IMR-90 (cell line): ENCODE data around the gene ONECUT2. TPM values are rescaled to one million over a fixed set of nuclear protein-coding genes. Genes with fewer than 3 reads are reported as not detected.
A peak's percentile ranks its signal among the peaks of the same experiment; 100 is the strongest.

Experiments used
- ATAC-seq: fragments of 200-7000 bp; cut with Tn5 transposase; 2 replicates; pipeline ENCODE4 v1.9.1; 2020; ENCODE audit warnings: low read depth, mild to moderate bottlenecking, moderate library complexity
- BruUV-seq: library from RNA; stranded (reverse); fragments of 400-500 nt; replicated peaks from 2 replicates; lab custom pipeline; 2021; lab: Mats Ljungman, UMichigan
- CTCF ChIA-PET: fragments of 300-600 bp; formaldehyde crosslinking; extraction: SDS; loops from one replicate; lab custom pipeline; 2021; ENCODE audit warnings: antibody characterized with exemption; lab: Yijun Ruan, JAX
- POLR2A ChIA-PET: fragments of 300-600 bp; sonication (Branson Sonifier 250); formaldehyde crosslinking; loops from one replicate; lab custom pipeline; 2022; ENCODE audit warnings: antibody characterized with exemption; ENCODE audit not compliant: unreplicated experiment; lab: Charles Lee
- DNase-seq: peaks from one replicate; pipeline ENCODE4 v3.0.0; 2013
- H2AFZ ChIP-seq: replicated peaks from 2 replicates; pipeline ENCODE3; 2013; ENCODE audit warnings: low read length, mild to moderate bottlenecking; ENCODE audit not compliant: poor library complexity
- H2AK5ac ChIP-seq: 2 replicates; pipeline ENCODE4 v1.6.1; 2013; ENCODE audit warnings: low read depth, low read length, inconsistent platforms
- H2AK9ac ChIP-seq: replicated peaks from 2 replicates; pipeline ENCODE3; 2013; ENCODE audit warnings: mild to moderate bottlenecking, low read depth, low read length, moderate library complexity; ENCODE audit not compliant: poor library complexity
- H2BK120ac ChIP-seq: 2 replicates; pipeline ENCODE4 v1.6.1; 2013; ENCODE audit warnings: low read depth, low read length, inconsistent platforms
- H2BK15ac ChIP-seq: 3 replicates; pipeline ENCODE4 v1.6.1; 2013; ENCODE audit warnings: low read depth, low read length, inconsistent platforms
- H2BK20ac ChIP-seq: 2 replicates; pipeline ENCODE4 v1.6.1; 2013; ENCODE audit warnings: low read depth, mild to moderate bottlenecking, inconsistent platforms, low read length, moderate library complexity
- H2BK5ac ChIP-seq: 2 replicates; pipeline ENCODE4 v1.6.1; 2013; ENCODE audit warnings: mild to moderate bottlenecking, low read depth, low read length, inconsistent platforms; ENCODE audit not compliant: poor library complexity, severe bottlenecking
- H3K14ac ChIP-seq: replicated peaks from 2 replicates; pipeline ENCODE4 v1.6.1; 2013; ENCODE audit warnings: low read depth, low read length, inconsistent platforms
- H3K18ac ChIP-seq: 2 replicates; pipeline ENCODE4 v1.6.1; 2013; ENCODE audit warnings: low read depth, low read length, control low read depth
- H3K23ac ChIP-seq: 2 replicates; pipeline ENCODE4 v1.6.1; 2013; ENCODE audit warnings: low read depth, low read length, inconsistent platforms
- H3K27ac ChIP-seq: 2 replicates; pipeline ENCODE4 v1.5.1; 2013; ENCODE audit warnings: mild to moderate bottlenecking, control low read depth, low read length; ENCODE audit not compliant: insufficient read depth
- H3K27me3 ChIP-seq: 2 replicates; pipeline ENCODE4 v1.6.1; 2013; ENCODE audit warnings: low read length; ENCODE audit not compliant: control insufficient read depth, insufficient read depth
- H3K36me3 ChIP-seq: 2 replicates; pipeline ENCODE4 v1.6.1; 2013; ENCODE audit warnings: low read length, mixed read lengths; ENCODE audit not compliant: control insufficient read depth, insufficient read depth
- H3K4ac ChIP-seq: 2 replicates; pipeline ENCODE4 v1.6.1; 2013; ENCODE audit warnings: low read depth, low read length, inconsistent platforms
- H3K4me1 ChIP-seq: 2 replicates; pipeline ENCODE4 v1.6.1; 2013; ENCODE audit warnings: low read length, mixed read lengths; ENCODE audit not compliant: control insufficient read depth, insufficient read depth
- H3K4me2 ChIP-seq: 2 replicates; pipeline ENCODE4 v1.6.1; 2013; ENCODE audit warnings: low read depth, mild to moderate bottlenecking, control low read depth, low read length, moderate library complexity
- H3K4me3 ChIP-seq: 2 replicates; pipeline ENCODE4 v1.5.1; 2013; ENCODE audit warnings: low read depth, mild to moderate bottlenecking, control low read depth, low read length, moderate library complexity; ENCODE audit not compliant: insufficient read depth
- H3K56ac ChIP-seq: 2 replicates; pipeline ENCODE4 v1.6.1; 2013; ENCODE audit warnings: low read length, inconsistent platforms; ENCODE audit not compliant: insufficient read depth; ENCODE audit errors: extremely low read depth
- H3K79me1 ChIP-seq, 2 experiments: 2 replicates each; pipeline ENCODE4 v1.6.1; 2013; ENCODE audit warnings: low read length in 2 of 2, inconsistent platforms in 1 of 2, low read depth in 1 of 2
- H3K9ac ChIP-seq: 2 replicates; pipeline ENCODE4 v1.6.1; 2013; ENCODE audit warnings: low read depth, low read length, control low read depth
- H3K9me1 ChIP-seq: 2 replicates; pipeline ENCODE4 v1.6.1; 2013; ENCODE audit warnings: low read length, inconsistent platforms; ENCODE audit not compliant: insufficient read depth
- H3K9me3 ChIP-seq: 2 replicates; pipeline ENCODE4 v1.6.1; 2013; ENCODE audit warnings: low read length; ENCODE audit not compliant: control insufficient read depth, insufficient read depth
- H4K20me1 ChIP-seq: 2 replicates; pipeline ENCODE4 v1.6.1; 2013; ENCODE audit warnings: low read length, inconsistent platforms; ENCODE audit not compliant: insufficient read depth
- H4K5ac ChIP-seq: 2 replicates; pipeline ENCODE4 v1.6.1; 2013; ENCODE audit warnings: mild to moderate bottlenecking, low read depth, low read length, control low read depth
- H4K8ac ChIP-seq, 2 experiments: 2 replicates each; pipeline ENCODE4 v1.6.1; 2013; ENCODE audit warnings: low read depth in 2 of 2, low read length in 2 of 2, control low read depth in 1 of 2, inconsistent platforms in 1 of 2
- H4K91ac ChIP-seq: 2 replicates; pipeline ENCODE4 v1.6.1; 2013; ENCODE audit warnings: low read depth, low read length, inconsistent platforms; ENCODE audit not compliant: insufficient read depth
- CHD1 ChIP-seq: IDR thresholded peaks from 2 replicates; pipeline ENCODE4 v1.6.1; 2012; ENCODE audit warnings: low read depth, low read length, improper control_type of control experiment
- FOS ChIP-seq: fragments of 150-350 bp; IDR thresholded peaks from 2 replicates; pipeline ENCODE4 v1.6.1; 2016; ENCODE audit warnings: low read depth, low read length
- MAFK ChIP-seq: IDR thresholded peaks from 2 replicates; pipeline ENCODE4 v1.6.1; 2012; ENCODE audit warnings: low read depth, low read length, improper control_type of control experiment
- MAZ ChIP-seq: IDR thresholded peaks from 2 replicates; pipeline ENCODE4 v1.6.1; 2012; ENCODE audit warnings: low read depth, mild to moderate bottlenecking, low read length, improper control_type of control experiment, moderate library complexity, borderline replicate concordance
- MXI1 ChIP-seq: IDR thresholded peaks from 2 replicates; pipeline ENCODE4 v1.6.1; 2012; ENCODE audit warnings: low read depth, mild to moderate bottlenecking, low read length, moderate library complexity, borderline replicate concordance
- NFE2L2 ChIP-seq: fragments of 150-350 bp; IDR thresholded peaks from 2 replicates; pipeline ENCODE4 v1.6.1; 2016; ENCODE audit warnings: low read depth, mild to moderate bottlenecking, low read length
- POLR2A ChIP-seq: IDR thresholded peaks from 2 replicates; pipeline ENCODE4 v1.6.1; 2012; ENCODE audit warnings: mild to moderate bottlenecking, low read depth, low read length
- RAD21 ChIP-seq: IDR thresholded peaks from 2 replicates; pipeline ENCODE4 v1.6.1; 2012; ENCODE audit warnings: low read length, improper control_type of control experiment
- RFX5 ChIP-seq: IDR thresholded peaks from 2 replicates; pipeline ENCODE4 v1.8.0; 2012; ENCODE audit warnings: low read depth, mild to moderate bottlenecking, low read length, moderate library complexity
- SMC3 ChIP-seq: fragments of 150-350 bp; IDR thresholded peaks from 2 replicates; pipeline ENCODE4 v1.6.1; 2016; ENCODE audit warnings: low read depth, mild to moderate bottlenecking, antibody characterized with exemption, low read length, moderate library complexity
- WGBS, 2 experiments: methylation state at CpG; one replicate each; pipeline versions ENCODE4 v1.1.5 to v1.1.7; 2013; ENCODE audit warnings: missing lambda C conversion rate in 2 of 2; ENCODE audit not compliant: insufficient read length in 1 of 2; ENCODE audit errors: extremely low coverage in 2 of 2; 5-methylcytosine and 5-hydroxymethylcytosine counted together
- dilution Hi-C: fragments of 300-500 bp; cut with HindIII; formaldehyde crosslinking; loops from one replicate; pipeline ENCODE4 v1.14.3; 2018; ENCODE audit warnings: low sequenced_read_pairs; ENCODE audit not compliant: unreplicated experiment
- in situ Hi-C: fragments of 300-500 bp; cut with MboI; formaldehyde crosslinking; loops from 3 replicates; pipeline ENCODE4 v1.14.3; 2019; ENCODE audit warnings: low sequenced_read_pairs, inconsistent platforms, mixed read lengths
- intact Hi-C: fragments of 100-400 bp; cut with micrococcal nuclease; formaldehyde crosslinking; loops from 2 replicates; pipeline ENCODE4 v1.10.0; 2022
- polyA plus RNA-seq, 3 experiments: library from polyadenylated mRNA; depleted of rRNA; stranded (reverse); fragments of >200 nt; gene quantifications; 2 replicates each; pipeline ENCODE4 v1.2.3, GENCODE V29; 2012; ENCODE audit warnings: low replicate concordance in 1 of 3
- total RNA-seq: library from RNA; depleted of rRNA; stranded (reverse); fragments of >200 nt; gene quantifications from 2 replicates; pipeline ENCODE4 v1.2.3, GENCODE V29; 2012
- TF ChIP-seq, protein P1 (sequence below): conservative IDR thresholded peaks from 2 replicates; pipeline ENCODE4 v1.5.1; 2012; ENCODE audit warnings: mild to moderate bottlenecking, low read depth, low read length, improper control_type of control experiment
- TF ChIP-seq, protein P2 (sequence below): fragments of 150-350 bp; IDR thresholded peaks from 2 replicates; pipeline ENCODE4 v1.6.1; 2017; ENCODE audit warnings: mild to moderate bottlenecking, antibody characterized with exemption, low read length, low read depth

The ONECUT2 gene
- total and polyA plus RNA-seq, 2 of the 4 experiments (the other 2 are of a cell fraction) = under 0.01 to 0.02 TPM

DNA sequence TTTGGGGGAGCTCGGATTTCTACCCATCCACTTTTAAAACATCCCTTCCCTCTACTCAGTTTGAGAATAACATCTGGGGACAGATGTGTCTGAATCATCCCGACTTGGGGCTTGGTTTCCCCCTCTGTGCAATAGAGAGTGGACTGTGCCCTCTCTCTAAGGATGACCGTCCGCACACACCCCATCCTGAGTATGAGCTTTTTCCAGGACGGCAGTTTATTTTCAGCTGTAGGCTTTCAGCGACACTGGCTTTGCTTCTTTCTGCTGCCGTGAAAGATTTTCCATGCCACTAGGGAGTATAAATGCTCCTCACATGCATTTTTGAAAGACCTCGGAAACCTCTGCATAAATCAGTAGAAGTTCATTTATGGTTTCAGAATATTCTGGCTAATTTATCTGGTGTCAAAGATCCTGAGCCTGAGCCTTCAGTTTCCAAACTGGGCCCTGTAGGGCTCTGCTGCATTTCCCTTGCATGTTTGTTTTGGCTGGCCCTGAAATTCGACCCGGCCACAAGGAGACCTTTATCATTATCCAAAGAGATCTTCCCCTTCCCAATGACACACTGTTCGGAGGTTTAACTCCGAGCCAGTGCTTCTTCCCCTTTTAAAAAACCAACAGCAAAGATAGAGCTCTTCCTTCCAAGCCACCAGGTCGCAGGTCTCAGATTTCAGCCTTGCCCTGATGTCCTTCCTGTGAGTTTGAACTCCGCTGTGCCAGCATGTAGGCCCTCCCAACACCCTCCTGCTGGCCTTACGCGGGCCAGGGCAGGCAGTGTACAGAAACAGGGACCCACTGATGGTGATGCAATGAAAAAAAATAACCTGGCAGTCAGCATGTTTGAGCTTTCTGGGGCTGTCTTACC lies 98.1 kb downstream of the ONECUT2 start (continued):
- TF ChIP-seq, protein P1, sequence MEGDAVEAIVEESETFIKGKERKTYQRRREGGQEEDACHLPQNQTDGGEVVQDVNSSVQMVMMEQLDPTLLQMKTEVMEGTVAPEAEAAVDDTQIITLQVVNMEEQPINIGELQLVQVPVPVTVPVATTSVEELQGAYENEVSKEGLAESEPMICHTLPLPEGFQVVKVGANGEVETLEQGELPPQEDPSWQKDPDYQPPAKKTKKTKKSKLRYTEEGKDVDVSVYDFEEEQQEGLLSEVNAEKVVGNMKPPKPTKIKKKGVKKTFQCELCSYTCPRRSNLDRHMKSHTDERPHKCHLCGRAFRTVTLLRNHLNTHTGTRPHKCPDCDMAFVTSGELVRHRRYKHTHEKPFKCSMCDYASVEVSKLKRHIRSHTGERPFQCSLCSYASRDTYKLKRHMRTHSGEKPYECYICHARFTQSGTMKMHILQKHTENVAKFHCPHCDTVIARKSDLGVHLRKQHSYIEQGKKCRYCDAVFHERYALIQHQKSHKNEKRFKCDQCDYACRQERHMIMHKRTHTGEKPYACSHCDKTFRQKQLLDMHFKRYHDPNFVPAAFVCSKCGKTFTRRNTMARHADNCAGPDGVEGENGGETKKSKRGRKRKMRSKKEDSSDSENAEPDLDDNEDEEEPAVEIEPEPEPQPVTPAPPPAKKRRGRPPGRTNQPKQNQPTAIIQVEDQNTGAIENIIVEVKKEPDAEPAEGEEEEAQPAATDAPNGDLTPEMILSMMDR = no peak

DNA sequence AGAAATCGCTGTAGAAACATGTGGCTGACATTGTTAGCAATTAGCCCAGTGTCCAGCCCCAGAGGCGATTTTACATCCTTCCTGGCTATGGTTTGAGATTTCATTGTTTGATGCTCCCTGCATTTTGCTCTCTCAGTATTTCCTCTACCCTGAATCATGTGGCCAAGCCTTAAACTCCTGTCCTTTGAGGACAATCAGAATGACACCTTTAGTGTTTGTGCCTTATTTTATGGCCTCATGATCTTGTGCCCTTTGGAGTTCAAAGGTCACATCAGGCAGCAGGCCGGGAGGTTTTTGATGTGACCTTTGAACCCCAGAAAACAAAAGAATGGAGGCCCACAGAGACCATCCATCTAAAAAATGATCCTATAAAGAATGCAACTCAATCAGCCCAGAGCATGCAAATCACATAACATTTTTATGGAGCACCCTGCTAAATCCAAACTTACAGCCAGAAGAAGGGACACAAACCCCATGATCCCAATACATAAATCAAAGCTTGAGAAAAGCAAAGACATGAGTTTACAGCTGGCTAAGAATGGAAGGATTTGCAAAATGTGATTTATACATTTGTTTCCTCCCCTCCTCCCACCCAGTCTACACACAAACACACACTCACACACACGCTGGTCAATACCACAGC lies 98.8 kb downstream of the ONECUT2 start:
- intact Hi-C loops (no loop called here), in situ Hi-C loops (no loop called here), dilution Hi-C loops (no loop called here)
- H2BK20ac ChIP-seq = no peak overlapping the region
- H3K18ac ChIP-seq = no peak overlapping the region
- no peak overlapping the region for H3K14ac ChIP-seq
- DNase-seq (no peak), ATAC-seq (no peak)
- H2BK5ac ChIP-seq = no peak overlapping the region
- no peaks in the 10 kb centered on the region for H3K9me3 ChIP-seq
- H3K23ac ChIP-seq = no peak overlapping the region
- H2AK9ac ChIP-seq = no peak overlapping the region
- H3K79me1 ChIP-seq = no peaks in the 10 kb centered on the region
- no peak overlapping the region for H4K91ac ChIP-seq
- 80% methylated on average over 2 of the region's 4 CpGs; no CpG with 5 or more reads in 1 of the 2 experiments for WGBS, 2 experiments
- no peak overlapping the region for H2AK5ac ChIP-seq
- no peak overlapping the region for H3K4ac ChIP-seq
- no peak overlapping the region for H3K4me2 ChIP-seq
- H3K4me3 ChIP-seq = no peak overlapping the region
- ChIA-PET CTCF (interaction anchor here (0.7 kb wide), 1 partner anchor 360 kb away, joined by 3 read pairs; no protein-coding TSS in a partner anchor), POLR2A (no interaction called here)
- no peak overlapping the region for H4K5ac ChIP-seq
- no peaks in the 10 kb centered on the region; the same call in 1 of the 2 replicates for H4K20me1 ChIP-seq
- H2BK120ac ChIP-seq = no peak overlapping the region
- H3K27ac ChIP-seq = no peak overlapping the region
- H2AFZ ChIP-seq = peak overlapping the region; percentile 76
- H4K8ac ChIP-seq = no peak overlapping the region
- H3K4me1 ChIP-seq = peaks cover 1% of the 10 kb centered on the region; the same call in 1 of the 2 replicates
- H3K36me3 ChIP-seq = no peaks in the 10 kb centered on the region
- no peak overlapping the region for H3K9ac ChIP-seq
- BruUV-seq = no TSS peak
- H3K56ac ChIP-seq = no peak overlapping the region
- no peaks in the 10 kb centered on the region; the same call in 1 of the 2 replicates for H3K9me1 ChIP-seq
- H3K27me3 ChIP-seq = peaks cover 2% of the 10 kb centered on the region; the same call in 1 of the 2 replicates
- H2BK15ac ChIP-seq = no peak overlapping the region
- no peak for TF ChIP-seq MXI1
- TF ChIP-seq SMC3 = no peak
- no peak for TF ChIP-seq RFX5
- TF ChIP-seq MAFK = no peak
- TF ChIP-seq POLR2A = no peak
- TF ChIP-seq, protein P2, sequence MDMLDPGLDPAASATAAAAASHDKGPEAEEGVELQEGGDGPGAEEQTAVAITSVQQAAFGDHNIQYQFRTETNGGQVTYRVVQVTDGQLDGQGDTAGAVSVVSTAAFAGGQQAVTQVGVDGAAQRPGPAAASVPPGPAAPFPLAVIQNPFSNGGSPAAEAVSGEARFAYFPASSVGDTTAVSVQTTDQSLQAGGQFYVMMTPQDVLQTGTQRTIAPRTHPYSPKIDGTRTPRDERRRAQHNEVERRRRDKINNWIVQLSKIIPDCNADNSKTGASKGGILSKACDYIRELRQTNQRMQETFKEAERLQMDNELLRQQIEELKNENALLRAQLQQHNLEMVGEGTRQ = no peak
- no peak for TF ChIP-seq NFE2L2
- no peak for TF ChIP-seq FOS
- TF ChIP-seq RAD21 = no peak
- no peak for TF ChIP-seq CHD1
- no peak for TF ChIP-seq MAZ
